HepG2 (cell line): Measurements from ENCODE around the gene ASGR1. TPM values are rescaled to one million over a fixed set of nuclear protein-coding genes. Genes with fewer than 3 reads are reported as not detected.

Experiments
- ASH2L ChIP-seq: fragments of 300-600, 200-600 bp; sonication (generic); IDR thresholded peaks from 2 replicates; pipeline ENCODE4 v1.7.0; 2017; ENCODE audit warnings: low read depth, mild to moderate bottlenecking, moderate library complexity, mixed read lengths, low read length; ENCODE audit not compliant: insufficient read length
- CBX1 ChIP-seq: IDR thresholded peaks from one replicate; pipeline ENCODE4 v1.6.1; 2016; ENCODE audit warnings: antibody characterized with exemption, low read depth
- ESRRA ChIP-seq: sonication (generic); formaldehyde crosslinking; IDR thresholded peaks from 2 replicates; pipeline ENCODE4 v1.5.1; 2020; ENCODE audit warnings: mild to moderate bottlenecking, low read depth, missing genetic modification reagents
- FOXO4 ChIP-seq: sonication (generic); formaldehyde crosslinking; conservative IDR thresholded peaks from 2 replicates; pipeline ENCODE4 v1.8.1; 2023; ENCODE audit warnings: missing genetic modification reagents
- GABPB1 ChIP-seq: IDR thresholded peaks from 2 replicates; pipeline ENCODE4 v1.6.1; 2016; ENCODE audit warnings: mild to moderate bottlenecking, missing genetic modification reagents, moderate library complexity, missing compliant biosample characterization
- HINFP ChIP-seq: sonication (generic); formaldehyde crosslinking; IDR thresholded peaks from 2 replicates; pipeline ENCODE4 v1.4.0; 2020; ENCODE audit warnings: low read depth, mild to moderate bottlenecking, missing genetic modification reagents
- LBX2 ChIP-seq: sonication (generic); formaldehyde crosslinking; IDR thresholded peaks from 2 replicates; pipeline ENCODE4 v1.5.0; 2020; ENCODE audit warnings: missing genetic modification reagents, mild to moderate bottlenecking, borderline replicate concordance
- MIXL1 ChIP-seq: IDR thresholded peaks from 2 replicates; pipeline ENCODE4 v1.6.1; 2016
- PCBP2 ChIP-seq: fragments of 200-400 bp; formaldehyde crosslinking; optimal IDR thresholded peaks from 2 replicates; pipeline ENCODE3; 2018; ENCODE audit warnings: low read length, low read depth; ENCODE audit not compliant: poor library complexity, severe bottlenecking
- RARG ChIP-seq: sonication (generic); formaldehyde crosslinking; IDR thresholded peaks from 2 replicates; pipeline ENCODE4 v1.4.0; 2020; ENCODE audit warnings: low read depth, mild to moderate bottlenecking, missing genetic modification reagents
- SMAD9 ChIP-seq: sonication (generic); formaldehyde crosslinking; IDR thresholded peaks from 2 replicates; pipeline ENCODE4 v1.5.1; 2020; ENCODE audit warnings: mild to moderate bottlenecking, missing genetic modification reagents
- ZBTB49 ChIP-seq: sonication (generic); formaldehyde crosslinking; IDR thresholded peaks from 2 replicates; pipeline ENCODE4 v1.4.0; 2020; ENCODE audit warnings: missing genetic modification reagents, borderline replicate concordance
- ZNF512B ChIP-seq: sonication (generic); formaldehyde crosslinking; IDR thresholded peaks from 2 replicates; pipeline ENCODE4 v1.5.1; 2020; ENCODE audit warnings: missing genetic modification reagents, mild to moderate bottlenecking, borderline replicate concordance
- ZNF576 ChIP-seq: sonication (generic); formaldehyde crosslinking; IDR thresholded peaks from 2 replicates; pipeline ENCODE4 v1.4.0; 2020; ENCODE audit warnings: mild to moderate bottlenecking, missing genetic modification reagents
- ZSCAN20 ChIP-seq: sonication (generic); formaldehyde crosslinking; IDR thresholded peaks from 2 replicates; pipeline ENCODE4 v1.4.0; 2020; ENCODE audit warnings: missing genetic modification reagents, mild to moderate bottlenecking, borderline replicate concordance
- ZUFSP ChIP-seq: sonication (generic); formaldehyde crosslinking; IDR thresholded peaks from 2 replicates; pipeline ENCODE4 v1.9.0; 2021; ENCODE audit warnings: missing genetic modification reagents, mild to moderate bottlenecking, borderline replicate concordance
- polyA plus RNA-seq, 8 experiments: library from polyadenylated mRNA; depleted of rRNA in 3 of 8; stranded (reverse) in 7 of 8; unstranded in 1 of 8; fragments of >200 nt; fragmentation: Illumina TruSeq in 4 of 8; extraction: Trizol in 4 of 8; gene quantifications; 2 replicates each; pipeline versions ENCODE4 v1.2.1 to v1.2.3, GENCODE V29; 2011 to 2016; ENCODE audit warnings: low read depth in 4 of 8, missing spikeins in 1 of 8, mixed read lengths in 1 of 8; ENCODE audit not compliant: insufficient read depth in 1 of 8
- total RNA-seq, 5 experiments: library from RNA; depleted of rRNA; stranded (reverse); fragments of >200 nt; fragmentation: Illumina TruSeq; extraction: Trizol; gene quantifications; 2 replicates each; pipeline ENCODE4 v1.2.3, GENCODE V29; 2016; ENCODE audit warnings: low read depth in 1 of 5

ASGR1 gene
- total and polyA plus RNA-seq, 2 of the 13 experiments (the other 11 are each of a cell fraction or from before 2014, with no cell fraction given): 353 to 796 TPM

- TF ChIP-seq ZUFSP: no peak
- TF ChIP-seq CBX1: no peak
- no peak for TF ChIP-seq ZBTB49 (CRISPR knock-in tag)
- TF ChIP-seq ZNF512B (CRISPR knock-in tag): no peak
- no peak for TF ChIP-seq ZSCAN20 (CRISPR knock-in tag)
- TF ChIP-seq FOXO4 (CRISPR knock-in tag): no peak
- no peak for TF ChIP-seq ZNF576 (CRISPR knock-in tag)
- TF ChIP-seq HINFP (CRISPR knock-in tag): no peak
- no peak for TF ChIP-seq MIXL1 (CRISPR knock-in tag)
- TF ChIP-seq SMAD9 (CRISPR knock-in tag): no peak
- no peak for TF ChIP-seq RARG (CRISPR knock-in tag)
- peak; percentile 59 for TF ChIP-seq ASH2L
- TF ChIP-seq GABPB1 (CRISPR knock-in tag): peak; percentile 88
- TF ChIP-seq PCBP2: no peak
- peak; percentile 54; the same call in 1 of the 2 replicates for TF ChIP-seq ESRRA (CRISPR knock-in tag)
- TF ChIP-seq LBX2 (CRISPR knock-in tag): no peak
These were observed 40.8 kb upstream of the ASGR1 start, which contains the start of the genes ACADVL and DLG4 (continued) for GRCh38 chr17:7219812-7220592.
